NCI-H526 (cell line): ENCODE data around the gene SNX32.
"Not testable (repeated sequence)": the region's sequence is repeated elsewhere in the genome, so short reads cannot be mapped to it uniquely, and the experiment has no call there.

Experiments used
- DNase-seq, 2 experiments: peaks; one replicate each; lab custom pipeline; 2025; lab: John Stamatoyannopoulos, UW

Gene SNX32

GRCh38 chr11:65829459-65829858 lies 4.3 kb upstream of the SNX32 start:
- DNase-seq = no peak

DNA sequence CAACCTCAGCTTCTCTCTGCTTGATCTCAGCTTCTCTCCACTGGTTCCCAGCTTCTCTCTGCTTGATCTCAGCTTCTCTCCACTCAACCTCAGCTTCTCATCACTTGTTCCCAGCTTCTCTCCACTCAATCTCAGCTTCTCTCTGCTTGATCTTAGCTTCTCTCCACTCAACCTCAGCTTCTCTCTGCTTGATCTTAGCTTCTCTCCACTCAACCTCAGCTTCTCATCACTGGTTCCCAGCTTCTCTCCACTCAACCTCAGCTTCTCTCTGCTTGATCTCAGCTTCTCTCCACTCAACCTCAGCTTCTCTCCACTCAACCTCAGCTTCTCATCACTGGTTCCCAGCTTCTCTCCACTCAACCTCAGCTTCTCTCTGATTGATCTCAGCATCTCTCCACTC lies 1.5 kb upstream of the SNX32 start:
- not testable (repeated sequence) for DNase-seq

DNA sequence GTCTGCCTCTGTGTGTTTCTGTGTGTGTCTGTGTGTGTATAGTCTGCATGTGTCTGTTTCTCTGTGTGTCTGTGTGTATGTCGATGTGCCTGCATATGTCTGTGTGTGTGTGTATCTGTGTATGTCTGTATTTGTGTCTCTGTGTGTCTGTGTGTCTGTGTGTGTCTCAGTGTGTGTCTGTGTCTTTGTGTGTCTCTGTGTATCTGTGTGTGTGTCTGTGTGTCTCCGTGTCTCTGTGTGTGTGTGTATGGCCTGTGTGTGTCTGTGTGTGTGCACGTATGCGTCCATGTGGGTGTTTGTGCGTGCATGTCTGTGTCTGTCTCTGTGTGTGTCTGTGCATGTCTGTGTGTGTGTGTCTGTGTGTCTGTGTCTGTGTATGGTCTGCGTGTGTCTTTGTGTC lies 439 bp downstream of the SNX32 start:
- DNase-seq = no peak

GRCh38 chr11:65842144-65842543 lies 8.4 kb downstream of the SNX32 start:
- no peak for DNase-seq

DNA sequence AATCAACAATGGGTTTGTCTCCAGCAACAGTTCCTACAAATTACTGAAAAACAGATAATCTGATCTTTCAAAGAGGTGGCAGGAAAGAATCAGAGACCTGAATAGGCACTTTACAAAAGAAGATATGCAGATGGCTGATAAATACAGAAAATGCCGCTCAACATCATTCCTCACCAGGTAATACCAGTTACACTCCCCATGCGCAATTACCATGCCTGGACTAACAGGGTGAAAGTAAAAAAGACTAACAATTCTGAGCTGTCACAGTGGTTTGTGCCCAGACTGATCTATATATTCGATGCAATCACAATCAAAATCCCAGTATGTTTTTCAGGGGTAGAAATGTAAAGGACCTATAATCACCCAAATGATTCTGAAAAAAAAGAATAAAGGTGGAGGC lies 10.0 kb downstream of the SNX32 start:
- no peak for DNase-seq

DNA sequence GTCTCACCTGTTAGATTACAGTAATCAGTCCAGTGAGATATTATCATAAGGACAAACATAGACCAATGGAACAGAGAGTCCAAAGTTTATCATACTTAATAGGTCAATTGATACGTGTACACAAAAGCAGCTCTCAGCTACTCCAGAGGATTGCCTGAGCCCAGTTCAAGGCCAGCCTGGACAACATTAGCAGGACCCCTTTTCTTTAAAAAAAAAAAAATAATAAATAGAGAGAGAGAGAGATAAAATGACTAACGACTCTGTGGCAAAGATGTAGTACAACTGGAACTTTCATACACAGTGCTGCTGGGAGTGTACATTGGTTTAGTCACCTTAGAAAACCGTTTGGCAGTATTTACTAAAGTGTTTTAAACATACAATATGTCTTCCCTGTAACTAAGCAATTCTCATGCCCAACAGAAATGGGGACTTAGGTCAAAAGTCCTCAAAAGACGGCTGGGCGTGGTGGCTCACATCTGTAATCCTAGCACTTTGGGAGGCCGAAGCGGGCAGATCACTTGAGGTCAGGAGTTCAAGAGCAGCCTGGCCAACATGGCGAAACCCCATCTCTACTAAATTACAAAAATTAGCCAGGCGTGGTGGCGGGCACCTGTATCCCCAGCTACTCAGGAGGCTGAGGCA lies 10.6 kb downstream of the SNX32 start:
- no peak for DNase-seq

GRCh38 chr11:65847746-65848145 lies 14.0 kb downstream of the SNX32 start:
- no peak for DNase-seq

DNA sequence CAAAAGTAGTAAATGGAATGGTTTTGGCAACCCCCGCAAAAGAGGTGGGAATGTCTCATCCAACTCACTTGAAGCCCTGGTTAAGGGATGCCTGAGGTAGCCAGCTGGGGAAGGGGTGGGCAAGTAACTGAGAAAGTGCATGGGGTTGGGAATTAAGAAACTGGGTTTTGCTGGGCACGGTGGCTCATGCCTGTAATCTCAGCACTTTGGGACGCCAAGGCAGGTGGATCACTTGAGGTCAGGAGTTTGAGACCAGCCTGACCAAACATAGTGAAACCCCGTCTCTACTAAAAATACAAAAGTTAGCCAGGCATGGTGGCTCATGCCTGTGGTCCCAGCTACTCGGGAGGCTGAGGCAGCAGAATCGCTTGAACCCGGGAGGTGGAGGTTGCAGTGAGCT lies 14.9 kb downstream of the SNX32 start:
- not testable (repeated sequence) for DNase-seq

- DNase-seq = no peak
Observed at GRCh38 chr11:65849366-65849765, 15.6 kb downstream of the SNX32 start.

GRCh38 chr11:65849771-65850216 lies 16.0 kb downstream of the SNX32 start:
- no peak for DNase-seq

- DNase-seq = no peak
Observed at GRCh38 chr11:65850217-65851082, 16.7 kb downstream of the SNX32 start.

- DNase-seq = peak; percentile 50 to 73
Observed at GRCh38 chr11:65851083-65851579, 17.4 kb downstream of the SNX32 start.

DNA sequence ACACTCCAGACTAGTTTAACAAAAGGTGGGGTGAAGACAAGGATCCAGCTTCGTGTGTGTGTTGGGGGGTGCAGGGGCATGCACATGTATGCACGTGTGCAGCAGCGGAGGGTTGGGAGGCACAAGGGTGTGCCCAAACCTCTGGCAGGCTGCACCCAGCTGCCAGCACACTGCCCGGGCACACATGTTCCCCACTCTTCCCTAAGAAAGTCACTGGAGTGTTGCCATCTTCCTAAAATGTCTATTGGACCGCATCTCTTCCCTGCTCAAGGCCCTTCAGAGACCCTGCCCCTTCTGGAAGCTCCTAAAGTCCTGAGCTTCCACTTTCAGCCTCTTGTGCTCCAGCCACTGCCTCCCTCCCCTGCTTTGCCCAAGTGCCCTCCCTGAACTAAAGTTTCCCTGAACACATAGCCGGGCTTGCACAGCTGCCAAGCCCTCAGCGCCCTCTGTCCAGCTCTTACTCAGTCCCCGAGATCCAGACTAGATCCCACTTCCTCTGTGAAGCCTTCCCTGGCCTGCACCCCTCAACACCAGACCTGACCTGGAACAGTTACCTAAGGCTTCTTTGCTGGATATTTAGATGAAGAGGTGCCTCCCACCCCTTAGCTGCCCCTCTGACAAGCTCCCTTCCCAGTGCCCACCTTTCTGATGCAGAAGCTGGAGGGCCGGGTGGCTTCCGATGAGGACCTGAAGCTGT lies 18.2 kb downstream of the SNX32 start:
- no peak for DNase-seq

- DNase-seq = no peak
Observed at GRCh38 chr11:65852508-65853245, 18.9 kb downstream of the SNX32 start.

- DNase-seq = no peak
Observed at GRCh38 chr11:65853246-65853979, 19.6 kb downstream of the SNX32 start.

- no peak for DNase-seq
Observed at GRCh38 chr11:65854161-65854592, 20.4 kb downstream of the SNX32 start.

GRCh38 chr11:65854852-65855837 lies 21.4 kb downstream of the SNX32 start:
- DNase-seq = no peak

- no peak for DNase-seq
Observed at GRCh38 chr11:65855927-65856363, 22.2 kb downstream of the SNX32 start.

DNA sequence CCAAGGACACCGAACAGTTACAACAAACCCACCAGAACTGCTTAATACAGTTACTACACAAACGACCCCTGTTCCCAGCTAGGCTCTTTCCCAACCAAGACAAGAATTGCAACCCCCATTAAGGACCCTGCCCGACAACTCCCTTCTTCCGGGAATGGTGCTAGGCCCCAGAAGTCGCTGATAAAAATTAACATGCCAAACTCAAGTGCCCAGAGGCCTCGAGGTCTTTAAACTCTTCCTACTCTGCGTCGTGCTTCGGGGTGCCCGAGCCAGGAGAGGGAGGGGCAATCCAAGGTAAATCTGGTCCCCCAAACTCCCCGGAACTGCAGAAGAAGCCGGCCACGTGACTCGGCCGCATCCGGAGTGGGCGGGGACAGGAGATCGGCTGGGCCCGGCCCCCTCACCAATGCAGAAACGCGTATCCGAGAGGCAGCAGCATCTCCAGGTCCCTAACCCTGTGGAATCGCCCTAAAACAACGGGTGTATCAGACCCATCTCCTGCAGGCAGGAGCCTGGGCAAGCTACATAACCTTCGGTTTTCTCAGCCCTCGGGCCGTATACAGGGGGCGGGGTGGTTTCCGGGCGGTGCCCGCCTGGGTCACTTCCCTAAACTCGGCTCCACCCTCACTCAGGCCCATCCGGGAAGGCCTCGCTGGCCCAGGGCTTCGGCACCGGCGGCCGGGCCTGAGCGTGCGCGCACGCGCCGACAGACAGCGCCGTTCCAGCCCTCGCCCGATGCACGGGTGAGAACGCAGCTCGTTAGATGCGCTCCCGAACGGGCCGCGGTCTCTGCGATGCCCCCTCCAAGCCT lies 23.1 kb downstream of the SNX32 start:
- DNase-seq = peak; percentile 34 to 84
